Endothelial cell (in vitro differentiated cells): ENCODE results near the gene DACH1. TPM values are rescaled to one million over a fixed set of nuclear protein-coding genes. Genes with fewer than 3 reads are reported as not detected.

Experiments
- DNase-seq: peaks from one replicate; pipeline ENCODE4 v3.0.0; 2021; ENCODE audit warnings: low spot score
- H3K27ac Mint-ChIP-seq: one replicate; pipeline ENCODE4 v1.8.0; 2021; ENCODE audit warnings: mixed read lengths, inconsistent platforms; ENCODE audit not compliant: unreplicated experiment
- H3K27me3 Mint-ChIP-seq: one replicate; pipeline ENCODE4 v1.8.0; 2021; ENCODE audit warnings: mild to moderate bottlenecking, moderate library complexity, mixed read lengths, inconsistent platforms; ENCODE audit not compliant: unreplicated experiment
- H3K36me3 Mint-ChIP-seq: one replicate; pipeline ENCODE4 v1.8.0; 2021; ENCODE audit warnings: mild to moderate bottlenecking, low read depth, mixed read lengths, inconsistent platforms; ENCODE audit not compliant: unreplicated experiment
- H3K4me1 Mint-ChIP-seq: one replicate; pipeline ENCODE4 v1.8.0; 2021; ENCODE audit warnings: mild to moderate bottlenecking, mixed read lengths, inconsistent platforms; ENCODE audit not compliant: unreplicated experiment
- H3K4me3 Mint-ChIP-seq: one replicate; pipeline ENCODE4 v1.8.0; 2021; ENCODE audit warnings: mild to moderate bottlenecking, mixed read lengths, inconsistent platforms; ENCODE audit not compliant: unreplicated experiment
- H3K9me3 Mint-ChIP-seq: one replicate; pipeline ENCODE4 v1.8.0; 2021; ENCODE audit warnings: mixed read lengths, inconsistent platforms; ENCODE audit not compliant: unreplicated experiment
- total RNA-seq: library from RNA; stranded (reverse); fragmentation: NEBNext Ultra II Directional; extraction: Animal tissue kit (Norgen Biotek cat#: 25700); gene quantifications from one replicate; pipeline ENCODE4 v1.2.1, GENCODE V29; 2021; ENCODE audit not compliant: unreplicated experiment
- TF ChIP-seq, protein P1 (sequence below): fragments of 200-600 bp; sonication (generic); IDR thresholded peaks from one replicate; pipeline ENCODE4 v1.5.0; 2021; ENCODE audit warnings: antibody characterized with exemption; ENCODE audit not compliant: unreplicated experiment

Gene DACH1
- total RNA-seq, 1 donor from 2014 or later = 36.4 TPM

DNA sequence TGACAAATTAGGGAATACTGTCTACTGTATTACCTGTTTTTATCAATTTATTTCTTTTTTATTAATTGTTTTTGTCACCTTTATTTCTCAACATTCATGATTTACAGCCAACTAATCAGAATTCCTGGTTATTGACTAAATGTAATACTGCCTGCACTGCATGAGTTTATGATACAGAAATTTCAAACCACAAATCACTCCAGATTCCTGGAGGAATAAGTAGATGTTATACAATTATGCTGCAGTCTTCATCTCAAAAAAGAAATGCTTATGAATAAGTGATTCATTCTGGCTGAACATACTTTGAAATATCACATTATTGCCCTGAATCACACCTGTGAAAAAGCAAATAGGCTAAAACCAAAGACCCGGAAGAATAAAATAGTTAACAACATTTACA lies 249.7 kb downstream of the DACH1 start:
- Mint-ChIP-seq H3K4me1 (peaks cover 7% of the 10 kb centered on the region), H3K36me3 (no peaks in the 10 kb centered on the region), H3K27me3 (no peaks in the 10 kb centered on the region), H3K9me3 (no peaks in the 10 kb centered on the region), H3K4me3 (no peak overlapping the region), H3K27ac (no peak overlapping the region)
- TF ChIP-seq, protein P1, sequence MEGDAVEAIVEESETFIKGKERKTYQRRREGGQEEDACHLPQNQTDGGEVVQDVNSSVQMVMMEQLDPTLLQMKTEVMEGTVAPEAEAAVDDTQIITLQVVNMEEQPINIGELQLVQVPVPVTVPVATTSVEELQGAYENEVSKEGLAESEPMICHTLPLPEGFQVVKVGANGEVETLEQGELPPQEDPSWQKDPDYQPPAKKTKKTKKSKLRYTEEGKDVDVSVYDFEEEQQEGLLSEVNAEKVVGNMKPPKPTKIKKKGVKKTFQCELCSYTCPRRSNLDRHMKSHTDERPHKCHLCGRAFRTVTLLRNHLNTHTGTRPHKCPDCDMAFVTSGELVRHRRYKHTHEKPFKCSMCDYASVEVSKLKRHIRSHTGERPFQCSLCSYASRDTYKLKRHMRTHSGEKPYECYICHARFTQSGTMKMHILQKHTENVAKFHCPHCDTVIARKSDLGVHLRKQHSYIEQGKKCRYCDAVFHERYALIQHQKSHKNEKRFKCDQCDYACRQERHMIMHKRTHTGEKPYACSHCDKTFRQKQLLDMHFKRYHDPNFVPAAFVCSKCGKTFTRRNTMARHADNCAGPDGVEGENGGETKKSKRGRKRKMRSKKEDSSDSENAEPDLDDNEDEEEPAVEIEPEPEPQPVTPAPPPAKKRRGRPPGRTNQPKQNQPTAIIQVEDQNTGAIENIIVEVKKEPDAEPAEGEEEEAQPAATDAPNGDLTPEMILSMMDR = no peak
- DNase-seq = no peak

- no peak for DNase-seq
- Mint-ChIP-seq H3K27ac (no peak overlapping the region), H3K27me3 (no peaks in the 10 kb centered on the region), H3K36me3 (no peaks in the 10 kb centered on the region), H3K4me3 (no peak overlapping the region), H3K4me1 (peaks cover 7% of the 10 kb centered on the region), H3K9me3 (no peaks in the 10 kb centered on the region)
- TF ChIP-seq, protein P1 = no peak
These were observed 253.8 kb downstream of the DACH1 start for GRCh38 chr13:71613066-71613745.

- H3K4me3 Mint-ChIP-seq = no peak overlapping the region
- no peak overlapping the region for H3K27ac Mint-ChIP-seq
- no peaks in the 10 kb centered on the region for H3K27me3 Mint-ChIP-seq
- no peaks in the 10 kb centered on the region for H3K36me3 Mint-ChIP-seq
- TF ChIP-seq, protein P1 = no peak
- no peaks in the 10 kb centered on the region for H3K9me3 Mint-ChIP-seq
- H3K4me1 Mint-ChIP-seq = peaks cover 7% of the 10 kb centered on the region
- DNase-seq = no peak
These were observed 255.7 kb downstream of the DACH1 start for GRCh38 chr13:71611292-71611691.

GRCh38 chr13:71610876-71611275 lies 256.1 kb downstream of the DACH1 start:
- TF ChIP-seq, protein P1 = no peak
- Mint-ChIP-seq H3K4me1 (peaks cover 7% of the 10 kb centered on the region), H3K4me3 (no peak overlapping the region), H3K36me3 (no peaks in the 10 kb centered on the region), H3K27me3 (no peaks in the 10 kb centered on the region), H3K27ac (no peak overlapping the region), H3K9me3 (no peaks in the 10 kb centered on the region)
- DNase-seq = no peak

GRCh38 chr13:71609271-71609670 lies 257.7 kb downstream of the DACH1 start:
- H3K9me3 Mint-ChIP-seq = no peaks in the 10 kb centered on the region
- TF ChIP-seq, protein P1 = no peak
- H3K27me3 Mint-ChIP-seq = no peaks in the 10 kb centered on the region
- no peaks in the 10 kb centered on the region for H3K36me3 Mint-ChIP-seq
- no peak overlapping the region for H3K27ac Mint-ChIP-seq
- H3K4me3 Mint-ChIP-seq = no peak overlapping the region
- peaks cover 7% of the 10 kb centered on the region for H3K4me1 Mint-ChIP-seq
- no peak for DNase-seq
